Dendritic cell treated with granulocyte-macrophage colony-stimulating factor and Interleukin-4, amounts not matched to agents 40 ng/mL and 50 ng/mL, for 4 days (primary cell): Measurements from ENCODE around the gene APOM.
A peak's percentile ranks its signal among the peaks of the same experiment; 100 is the strongest.

Source experiments
- H3K27ac Mint-ChIP-seq: one replicate; pipeline ENCODE4 v1.8.0; 2022; ENCODE audit warnings: mild to moderate bottlenecking, mixed read lengths
- H3K27me3 Mint-ChIP-seq: one replicate; pipeline ENCODE4 v1.8.0; 2022; ENCODE audit warnings: mild to moderate bottlenecking, mixed read lengths
- H3K36me3 Mint-ChIP-seq: one replicate; pipeline ENCODE4 v1.8.0; 2022; ENCODE audit warnings: low read depth, mixed read lengths
- H3K4me1 Mint-ChIP-seq: one replicate; pipeline ENCODE4 v1.8.0; 2022; ENCODE audit warnings: low read depth, mixed read lengths
- H3K4me3 Mint-ChIP-seq: one replicate; pipeline ENCODE4 v1.8.0; 2022; ENCODE audit warnings: mild to moderate bottlenecking, moderate library complexity, mixed read lengths
- H3K9me3 Mint-ChIP-seq: one replicate; pipeline ENCODE4 v1.8.0; 2022; ENCODE audit warnings: mixed read lengths
- intact Hi-C: fragments of 100-400 bp; cut with micrococcal nuclease; formaldehyde crosslinking; loops from one replicate; pipeline ENCODE4 v1.15.0; 2022

The APOM gene

DNA sequence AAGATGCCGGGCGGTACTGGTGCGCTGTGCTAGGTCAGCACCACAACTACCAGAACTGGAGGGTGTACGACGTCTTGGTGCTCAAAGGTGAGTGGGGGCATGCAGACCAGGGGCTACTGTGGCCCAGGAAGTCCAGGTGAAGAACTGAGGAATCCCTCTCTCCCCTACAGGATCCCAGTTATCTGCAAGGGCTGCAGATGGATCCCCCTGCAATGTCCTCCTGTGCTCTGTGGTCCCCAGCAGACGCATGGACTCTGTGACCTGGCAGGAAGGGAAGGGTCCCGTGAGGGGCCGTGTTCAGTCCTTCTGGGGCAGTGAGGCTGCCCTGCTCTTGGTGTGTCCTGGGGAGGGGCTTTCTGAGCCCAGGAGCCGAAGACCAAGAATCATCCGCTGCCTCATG, 52.0 kb downstream of the APOM start:
- H3K36me3 Mint-ChIP-seq, result peaks cover 8% of the 10 kb centered on the region
- no peaks in the 10 kb centered on the region for H3K27me3 Mint-ChIP-seq
- intact Hi-C loops, result no loop called here
- H3K4me3 Mint-ChIP-seq, result no peak overlapping the region
- H3K4me1 Mint-ChIP-seq, result peaks cover 45% of the 10 kb centered on the region
- no peaks in the 10 kb centered on the region for H3K9me3 Mint-ChIP-seq
- H3K27ac Mint-ChIP-seq, result peak overlapping the region; percentile 26
